ENCODE data around the gene EXT2. TPM values are rescaled to one million over a fixed set of nuclear protein-coding genes. Genes with fewer than 3 reads are reported as not detected.

EXT2 gene
- total and polyA plus RNA-seq, 2 experiments from 2014 or later: 71.5 to 107 TPM

- Histone ChIP-seq H3K9me3 (ENCODE audit: low read depth) (no peaks in the 10 kb centered on the region), H3K27ac (no peak overlapping the region), H3K4me2 (no peak overlapping the region), H3K79me2 (no peaks in the 10 kb centered on the region), H2AFZ (no peak overlapping the region), H3K36me3 (replicated peaks; ENCODE audit: insufficient read depth, low read depth) (no peaks in the 10 kb centered on the region), H3K9me2 (replicated peaks; ENCODE audit: insufficient read depth) (no peaks in the 10 kb centered on the region), H4K20me1 (ENCODE audit: insufficient read depth, poor library complexity, severe bottlenecking) (no peaks in the 10 kb centered on the region), H3K4me1 (ENCODE audit: insufficient read depth) (no peaks in the 10 kb centered on the region), H3K4me3 (no peak overlapping the region), H3K27me3 (no peaks in the 10 kb centered on the region)
- TF ChIP-seq EZH2 (IDR thresholded peaks at IDR 0.05; ENCODE audit: borderline replicate concordance) (no peak), CTCF (IDR thresholded peaks at IDR 0.05; ENCODE audit: poor library complexity) (no peak), EZH2phosphoT487 (IDR thresholded peaks at IDR 0.05; ENCODE audit: low read depth, severe bottlenecking, unreplicated experiment) (no peak)
- no peak for DNase-seq (ENCODE audit: low spot score)
- WGBS (ENCODE audit: low lambda C conversion rate, missing lambda C conversion rate): 75% methylated on average over 5 of the region's 5 CpGs
These were observed 81.2 kb downstream of the EXT2 start for GRCh38 chr11:44176546-44177213.

GRCh38 chr11:44177905-44178304 lies 82.4 kb downstream of the EXT2 start:
- 100% methylated on average over 1 of the region's 1 CpG for WGBS (ENCODE audit: low lambda C conversion rate, missing lambda C conversion rate)

GRCh38 chr11:44178381-44178780 lies 82.9 kb downstream of the EXT2 start:
- no peaks in the 10 kb centered on the region for H3K4me1 ChIP-seq (ENCODE audit: insufficient read depth)
- no peak overlapping the region for H3K27ac ChIP-seq
- 34% methylated on average over 3 of the region's 3 CpGs for WGBS (ENCODE audit: low lambda C conversion rate, missing lambda C conversion rate)
- no peaks in the 10 kb centered on the region for H3K9me2 ChIP-seq (replicated peaks; ENCODE audit: insufficient read depth)
- H3K9me3 ChIP-seq (ENCODE audit: low read depth): no peaks in the 10 kb centered on the region
- DNase-seq (ENCODE audit: low spot score): peak; percentile 34
- no peak overlapping the region for H3K4me2 ChIP-seq
- H3K79me2 ChIP-seq: no peaks in the 10 kb centered on the region
- H3K27me3 ChIP-seq: no peaks in the 10 kb centered on the region
- H3K36me3 ChIP-seq (replicated peaks; ENCODE audit: insufficient read depth, low read depth): no peaks in the 10 kb centered on the region
- no peak overlapping the region for H3K4me3 ChIP-seq
- H2AFZ ChIP-seq: no peak overlapping the region
- TF ChIP-seq CTCF (IDR thresholded peaks at IDR 0.05; ENCODE audit: poor library complexity): peak; percentile 21
- no peak for TF ChIP-seq EZH2phosphoT487 (IDR thresholded peaks at IDR 0.05; ENCODE audit: low read depth, severe bottlenecking, unreplicated experiment)
- no peaks in the 10 kb centered on the region for H4K20me1 ChIP-seq (ENCODE audit: insufficient read depth, poor library complexity, severe bottlenecking)

More at GRCh38 chr11:44177905-44178304, 82.4 kb downstream of the EXT2 start:
- no peak for DNase-seq (ENCODE audit: low spot score)
- Histone ChIP-seq H3K9me2 (replicated peaks; ENCODE audit: insufficient read depth) (no peaks in the 10 kb centered on the region), H3K4me3 (no peak overlapping the region), H2AFZ (no peak overlapping the region), H3K4me1 (ENCODE audit: insufficient read depth) (no peaks in the 10 kb centered on the region), H4K20me1 (ENCODE audit: insufficient read depth, poor library complexity, severe bottlenecking) (no peaks in the 10 kb centered on the region), H3K27ac (no peak overlapping the region), H3K36me3 (replicated peaks; ENCODE audit: insufficient read depth, low read depth) (no peaks in the 10 kb centered on the region), H3K4me2 (no peak overlapping the region), H3K79me2 (no peaks in the 10 kb centered on the region), H3K27me3 (no peaks in the 10 kb centered on the region), H3K9me3 (ENCODE audit: low read depth) (no peaks in the 10 kb centered on the region)
- no peak for TF ChIP-seq EZH2 (IDR thresholded peaks at IDR 0.05; ENCODE audit: borderline replicate concordance)
- TF ChIP-seq CTCF (IDR thresholded peaks at IDR 0.05; ENCODE audit: poor library complexity): no peak
- TF ChIP-seq EZH2phosphoT487 (IDR thresholded peaks at IDR 0.05; ENCODE audit: low read depth, severe bottlenecking, unreplicated experiment): no peak

All from hepatocyte (in vitro differentiated cells).